ENCODE measurements around the gene MAST4.

DNA sequence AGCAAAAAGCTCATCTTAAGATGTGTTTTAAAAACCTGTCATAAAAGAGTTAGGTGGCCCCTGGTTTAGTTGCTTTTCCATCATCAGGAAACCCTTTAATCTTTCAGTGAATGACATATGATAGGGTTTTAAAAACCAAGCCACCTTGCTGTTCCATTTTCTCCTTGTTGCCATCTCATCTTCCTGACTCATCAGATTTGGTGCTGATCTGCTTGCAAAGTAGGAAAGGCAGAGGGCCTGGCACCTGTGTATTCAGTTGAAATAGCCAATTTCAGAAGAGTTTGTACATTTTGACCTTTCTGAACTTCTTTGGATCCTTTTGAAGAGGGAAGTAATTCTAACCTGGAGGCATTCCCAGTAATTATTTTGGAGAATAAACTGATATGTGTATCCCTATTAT, 327.7 kb downstream of the MAST4 start:
- TF ChIP-seq, protein P1, sequence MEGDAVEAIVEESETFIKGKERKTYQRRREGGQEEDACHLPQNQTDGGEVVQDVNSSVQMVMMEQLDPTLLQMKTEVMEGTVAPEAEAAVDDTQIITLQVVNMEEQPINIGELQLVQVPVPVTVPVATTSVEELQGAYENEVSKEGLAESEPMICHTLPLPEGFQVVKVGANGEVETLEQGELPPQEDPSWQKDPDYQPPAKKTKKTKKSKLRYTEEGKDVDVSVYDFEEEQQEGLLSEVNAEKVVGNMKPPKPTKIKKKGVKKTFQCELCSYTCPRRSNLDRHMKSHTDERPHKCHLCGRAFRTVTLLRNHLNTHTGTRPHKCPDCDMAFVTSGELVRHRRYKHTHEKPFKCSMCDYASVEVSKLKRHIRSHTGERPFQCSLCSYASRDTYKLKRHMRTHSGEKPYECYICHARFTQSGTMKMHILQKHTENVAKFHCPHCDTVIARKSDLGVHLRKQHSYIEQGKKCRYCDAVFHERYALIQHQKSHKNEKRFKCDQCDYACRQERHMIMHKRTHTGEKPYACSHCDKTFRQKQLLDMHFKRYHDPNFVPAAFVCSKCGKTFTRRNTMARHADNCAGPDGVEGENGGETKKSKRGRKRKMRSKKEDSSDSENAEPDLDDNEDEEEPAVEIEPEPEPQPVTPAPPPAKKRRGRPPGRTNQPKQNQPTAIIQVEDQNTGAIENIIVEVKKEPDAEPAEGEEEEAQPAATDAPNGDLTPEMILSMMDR (IDR thresholded peaks at IDR 0.05): no peak
- TF ChIP-seq EZH2phosphoT487 (IDR thresholded peaks at IDR 0.05): no peak
- no peak for TF ChIP-seq EZH2 (IDR thresholded peaks at IDR 0.05)

Measured in neural progenitor cell (in vitro differentiated cells).